Astrocyte (in vitro differentiated cells and primary cell): ENCODE results near the gene PNO1. TPM values are rescaled to one million over a fixed set of nuclear protein-coding genes. Genes with fewer than 3 reads are reported as not detected.

Experiments used
- DNase-seq: peaks from one replicate; pipeline ENCODE4 v3.0.0-alpha.2; 2010; ENCODE audit warnings: low read depth
- FAIRE-seq: peaks from 2 replicates; lab custom pipeline; 2011; peaks lifted over from hg19 to GRCh38; lab: Jason Lieb, UNC
- H2AFZ ChIP-seq: 2 replicates; pipeline ENCODE4 v1.6.0; 2012; ENCODE audit warnings: low read depth, low read length, inconsistent platforms
- H3K27ac ChIP-seq: 2 replicates; pipeline ENCODE4 v1.5.1; 2011; ENCODE audit warnings: low read depth, low read length, inconsistent platforms
- H3K27me3 ChIP-seq: 2 replicates; pipeline ENCODE4 v1.6.0; 2011; ENCODE audit warnings: low read length, inconsistent platforms; ENCODE audit not compliant: insufficient read depth
- H3K36me3 ChIP-seq: 2 replicates; pipeline ENCODE4 v1.5.1; 2011; ENCODE audit warnings: low read length, inconsistent platforms; ENCODE audit not compliant: insufficient read depth
- H3K4me1 ChIP-seq: 2 replicates; pipeline ENCODE4 v1.5.1; 2011; ENCODE audit warnings: low read length, inconsistent platforms; ENCODE audit not compliant: insufficient read depth
- H3K4me2 ChIP-seq: 2 replicates; pipeline ENCODE4 v1.6.0; 2012; ENCODE audit warnings: low read length, inconsistent platforms
- H3K4me3 ChIP-seq: 2 replicates; pipeline ENCODE4 v1.5.1; 2011; ENCODE audit warnings: low read depth, mild to moderate bottlenecking, low read length, inconsistent platforms; ENCODE audit not compliant: insufficient read depth
- H3K79me2 ChIP-seq: 2 replicates; pipeline ENCODE4 v1.6.0; 2012; ENCODE audit warnings: mild to moderate bottlenecking, low read length, inconsistent platforms; ENCODE audit not compliant: insufficient read depth
- H3K9ac ChIP-seq: 2 replicates; pipeline ENCODE4 v1.6.0; 2012; ENCODE audit warnings: mild to moderate bottlenecking, low read length, inconsistent platforms
- H3K9me3 ChIP-seq: 2 replicates; pipeline ENCODE4 v1.5.1; 2012; ENCODE audit warnings: low read depth, mild to moderate bottlenecking, low read length, inconsistent platforms; ENCODE audit not compliant: insufficient read depth
- H4K20me1 ChIP-seq: 2 replicates; pipeline ENCODE4 v1.6.0; 2012; ENCODE audit warnings: low read length, inconsistent platforms; ENCODE audit not compliant: insufficient read depth
- H3K27ac Mint-ChIP-seq: one replicate; pipeline ENCODE4 v1.8.0; 2021; ENCODE audit warnings: mild to moderate bottlenecking, mixed read lengths; ENCODE audit not compliant: unreplicated experiment
- H3K27me3 Mint-ChIP-seq: one replicate; pipeline ENCODE4 v1.8.0; 2021; ENCODE audit warnings: low read depth, mixed read lengths; ENCODE audit not compliant: unreplicated experiment
- H3K36me3 Mint-ChIP-seq: one replicate; pipeline ENCODE4 v1.8.0; 2021; ENCODE audit warnings: low read depth, mixed read lengths; ENCODE audit not compliant: unreplicated experiment
- H3K4me1 Mint-ChIP-seq: one replicate; pipeline ENCODE4 v1.8.0; 2021; ENCODE audit warnings: low read depth, mixed read lengths; ENCODE audit not compliant: unreplicated experiment
- H3K4me3 Mint-ChIP-seq: one replicate; pipeline ENCODE4 v1.8.0; 2021; ENCODE audit warnings: mild to moderate bottlenecking, moderate library complexity, mixed read lengths; ENCODE audit not compliant: unreplicated experiment
- H3K9me3 Mint-ChIP-seq: one replicate; pipeline ENCODE4 v1.8.0; 2021; ENCODE audit warnings: mild to moderate bottlenecking, mixed read lengths; ENCODE audit not compliant: unreplicated experiment
- CTCF ChIP-seq: IDR thresholded peaks from 2 replicates; pipeline ENCODE4 v1.5.1; 2011; ENCODE audit warnings: low read depth, mild to moderate bottlenecking, inconsistent platforms, low read length, moderate library complexity; ENCODE audit not compliant: insufficient read depth
- EZH2 ChIP-seq: IDR thresholded peaks from 2 replicates; pipeline ENCODE4 v1.6.1; 2012; ENCODE audit warnings: mild to moderate bottlenecking, low read length, inconsistent platforms; ENCODE audit not compliant: insufficient read depth
- total RNA-seq: library from RNA; stranded (reverse); gene quantifications from 2 replicates; pipeline ENCODE4 v1.2.1, GENCODE V29; 2021

Gene PNO1
- total RNA-seq, 1 donor from 2014 or later = 26.8 TPM

- peaks cover 15% of the 10 kb centered on the region for H3K4me1 ChIP-seq
- peak overlapping the region; percentile 7 for H3K4me2 ChIP-seq
- no peak for FAIRE-seq
- H3K9ac ChIP-seq = no peak overlapping the region
- peak; percentile 26 for DNase-seq
- H3K27me3 ChIP-seq = no peaks in the 10 kb centered on the region
- H3K27me3 Mint-ChIP-seq = no peaks in the 10 kb centered on the region
- no peaks in the 10 kb centered on the region for H3K36me3 Mint-ChIP-seq
- H3K9me3 ChIP-seq = no peaks in the 10 kb centered on the region
- peaks cover 75% of the 10 kb centered on the region for H4K20me1 ChIP-seq
- no peak for TF ChIP-seq EZH2
- TF ChIP-seq CTCF = no peak
- no peak overlapping the region for H3K27ac Mint-ChIP-seq
- no peaks in the 10 kb centered on the region for H3K9me3 Mint-ChIP-seq
- no peaks in the 10 kb centered on the region for H3K36me3 ChIP-seq
- H3K4me3 Mint-ChIP-seq = no peak overlapping the region
- H3K4me3 ChIP-seq = no peak overlapping the region
- H3K4me1 Mint-ChIP-seq = peaks cover 26% of the 10 kb centered on the region
- H3K79me2 ChIP-seq = peaks cover 97% of the 10 kb centered on the region
- H2AFZ ChIP-seq = no peak overlapping the region
- H3K27ac ChIP-seq = no peak overlapping the region
These were observed 37.4 kb downstream of the PNO1 start for GRCh38 chr2:68195096-68195495.

GRCh38 chr2:68196120-68196716 lies 38.5 kb downstream of the PNO1 start:
- no peaks in the 10 kb centered on the region for H3K9me3 Mint-ChIP-seq
- TF ChIP-seq CTCF = peak; percentile 71
- TF ChIP-seq EZH2 = no peak
- no peak for FAIRE-seq

GRCh38 chr2:68200157-68200787 lies 42.6 kb downstream of the PNO1 start:
- Mint-ChIP-seq H3K4me3 (no peak overlapping the region), H3K27me3 (no peaks in the 10 kb centered on the region), H3K4me1 (peaks cover 4% of the 10 kb centered on the region), H3K27ac (no peak overlapping the region), H3K9me3 (no peaks in the 10 kb centered on the region), H3K36me3 (no peaks in the 10 kb centered on the region)
- H3K27ac ChIP-seq = no peak overlapping the region
- no peaks in the 10 kb centered on the region for H3K9me3 ChIP-seq
- H4K20me1 ChIP-seq = peaks cover 78% of the 10 kb centered on the region
- H3K27me3 ChIP-seq = no peaks in the 10 kb centered on the region
- no peaks in the 10 kb centered on the region for H3K36me3 ChIP-seq
- H3K4me3 ChIP-seq = no peak overlapping the region
- no peak overlapping the region for H3K9ac ChIP-seq
- H3K4me1 ChIP-seq = peaks cover 3% of the 10 kb centered on the region
- no peak for TF ChIP-seq EZH2
- no peak for TF ChIP-seq CTCF
- H2AFZ ChIP-seq = no peak overlapping the region
- no peak overlapping the region for H3K4me2 ChIP-seq
- peaks cover 97% of the 10 kb centered on the region for H3K79me2 ChIP-seq
- FAIRE-seq (no peak), DNase-seq (no peak)

More at GRCh38 chr2:68196120-68196716, 38.5 kb downstream of the PNO1 start:
- H3K27me3 Mint-ChIP-seq = no peaks in the 10 kb centered on the region
- peaks cover 20% of the 10 kb centered on the region for H3K4me1 Mint-ChIP-seq
- H3K27me3 ChIP-seq = no peaks in the 10 kb centered on the region
- peak; percentile 20 for DNase-seq
- peaks cover 15% of the 10 kb centered on the region for H3K4me1 ChIP-seq
- H3K79me2 ChIP-seq = peaks cover 97% of the 10 kb centered on the region
- no peaks in the 10 kb centered on the region for H3K36me3 Mint-ChIP-seq
- no peaks in the 10 kb centered on the region for H3K9me3 ChIP-seq
- H3K36me3 ChIP-seq = no peaks in the 10 kb centered on the region
- no peak overlapping the region for H2AFZ ChIP-seq
- H3K27ac Mint-ChIP-seq = no peak overlapping the region
- H3K4me2 ChIP-seq = no peak overlapping the region
- H4K20me1 ChIP-seq = peaks cover 75% of the 10 kb centered on the region
- H3K9ac ChIP-seq = no peak overlapping the region
- H3K4me3 Mint-ChIP-seq = no peak overlapping the region
- H3K4me3 ChIP-seq = no peak overlapping the region
- H3K27ac ChIP-seq = no peak overlapping the region
